ENCODE results near the gene DLX5. TPM values are rescaled to one million over a fixed set of nuclear protein-coding genes. Genes with fewer than 3 reads are reported as not detected.

Gene DLX5
- total and polyA plus RNA-seq, 5 donors from 2014 or later, result not detected

DNA sequence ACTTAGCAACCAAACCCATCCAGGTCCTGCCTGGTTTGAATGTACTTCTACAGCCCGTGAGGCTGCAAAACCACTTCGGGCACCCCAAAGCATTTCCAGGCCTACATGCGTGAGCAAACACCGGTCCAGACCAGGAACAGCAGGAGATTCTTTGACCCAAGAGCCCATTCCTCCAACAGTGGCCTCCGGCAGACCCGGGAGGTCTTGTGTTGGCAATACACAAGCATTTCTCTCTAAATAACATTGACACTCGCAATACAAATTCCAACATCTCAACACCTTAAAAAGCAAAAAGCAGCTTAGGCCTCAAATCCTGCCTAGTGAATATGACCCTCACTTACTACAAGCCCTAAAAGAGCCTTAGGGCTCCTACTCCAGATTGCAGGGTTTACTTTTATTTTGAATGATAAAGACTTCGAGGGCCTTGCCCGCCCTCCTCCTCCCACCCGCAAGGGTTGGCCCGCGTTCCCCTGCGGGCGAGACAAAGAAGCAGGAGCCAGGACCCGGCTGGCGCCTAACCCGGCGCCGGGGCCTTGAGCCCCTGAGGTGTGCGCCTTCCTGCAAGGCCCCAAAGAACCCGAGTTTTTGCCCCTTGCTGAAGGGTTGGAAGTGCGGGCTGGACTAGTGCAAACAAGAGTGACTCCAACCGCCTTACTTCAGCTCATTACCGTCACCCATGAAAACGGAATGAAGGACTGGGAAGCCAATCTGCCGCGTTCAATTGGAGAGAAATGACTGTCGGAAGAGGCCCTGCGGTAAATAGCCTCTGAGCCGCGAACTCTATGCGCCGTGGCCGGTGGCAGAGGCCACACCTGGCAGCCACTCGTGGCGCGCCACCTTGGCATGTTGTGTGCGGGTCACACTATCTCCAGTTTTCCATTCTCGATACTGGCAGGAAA, 22.7 kb downstream of the DLX5 start:
- H3K36me3 ChIP-seq (ENCODE audit: control insufficient read depth, insufficient read depth, low read length), result no peaks in the 10 kb centered on the region
- Mint-ChIP-seq H3K4me3 (no peak overlapping the region), H3K27ac (no peak overlapping the region), H3K36me3 (no peaks in the 10 kb centered on the region), H3K27me3 (peaks cover 94% of the 10 kb centered on the region), H3K4me1 (peaks cover 0 to 24% (median 10%) of the 10 kb centered on the region in 4 donors), H3K9me3 (peaks cover 0 to 9% (median 0%) of the 10 kb centered on the region in 7 donors)
- no peak for DNase-seq
- no peak for ATAC-seq (ENCODE audit: low read depth in 2 of 2)
- H3K4me1 ChIP-seq (ENCODE audit: control insufficient read depth, insufficient read depth, low read length, poor library complexity, severe bottlenecking), result peaks cover 22% of the 10 kb centered on the region
- no peak overlapping the region for H3K27ac ChIP-seq (ENCODE audit: insufficient read depth, low read length, poor library complexity, severe bottlenecking)
- H3K4me3 ChIP-seq (ENCODE audit: low read depth, low read length), result no peak overlapping the region
- no peaks in the 10 kb centered on the region for H3K9me3 ChIP-seq (ENCODE audit: control insufficient read depth in 2 of 2, low read length in 2 of 2)
- H3K27me3 ChIP-seq (ENCODE audit: control insufficient read depth, insufficient read depth, low read length), result peaks cover 42% of the 10 kb centered on the region

DNA sequence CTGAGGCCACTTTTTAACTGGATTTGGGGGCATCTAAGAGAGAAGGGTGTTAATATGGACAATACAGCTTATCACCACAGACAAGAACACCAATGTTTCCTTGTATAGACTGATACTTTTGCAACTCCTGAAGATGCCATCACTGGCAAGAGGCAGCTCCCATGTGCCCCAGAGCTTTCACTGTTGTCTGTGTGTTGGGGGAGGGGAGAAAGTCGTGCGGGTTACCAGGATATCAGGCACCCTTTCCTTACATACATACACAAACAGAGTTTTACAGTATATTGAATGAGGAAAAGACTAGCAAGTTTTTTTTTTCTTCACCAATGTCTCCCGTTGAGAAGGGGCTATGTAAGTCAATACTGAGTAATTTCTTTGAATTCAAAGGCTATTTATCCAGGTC, 23.4 kb downstream of the DLX5 start:
- ATAC-seq (ENCODE audit: low read depth in 2 of 2) (no peak), DNase-seq (no peak)
- Mint-ChIP-seq H3K4me1 (peaks cover 0 to 21% (median 11%) of the 10 kb centered on the region in 4 donors), H3K27ac (no peak overlapping the region), H3K9me3 (peaks cover 0 to 9% (median 0%) of the 10 kb centered on the region in 7 donors), H3K4me3 (no peak overlapping the region), H3K27me3 (peaks cover 96% of the 10 kb centered on the region), H3K36me3 (no peaks in the 10 kb centered on the region)
- Histone ChIP-seq H3K27me3 (ENCODE audit: control insufficient read depth, insufficient read depth, low read length) (peaks cover 47% of the 10 kb centered on the region), H3K9me3 (ENCODE audit: control insufficient read depth in 2 of 2, low read length in 2 of 2) (no peaks in the 10 kb centered on the region), H3K27ac (ENCODE audit: insufficient read depth, low read length, poor library complexity, severe bottlenecking) (no peak overlapping the region), H3K4me3 (ENCODE audit: low read depth, low read length) (no peak overlapping the region), H3K36me3 (ENCODE audit: control insufficient read depth, insufficient read depth, low read length) (no peaks in the 10 kb centered on the region), H3K4me1 (ENCODE audit: control insufficient read depth, insufficient read depth, low read length, poor library complexity, severe bottlenecking) (peaks cover 18% of the 10 kb centered on the region)

DNA sequence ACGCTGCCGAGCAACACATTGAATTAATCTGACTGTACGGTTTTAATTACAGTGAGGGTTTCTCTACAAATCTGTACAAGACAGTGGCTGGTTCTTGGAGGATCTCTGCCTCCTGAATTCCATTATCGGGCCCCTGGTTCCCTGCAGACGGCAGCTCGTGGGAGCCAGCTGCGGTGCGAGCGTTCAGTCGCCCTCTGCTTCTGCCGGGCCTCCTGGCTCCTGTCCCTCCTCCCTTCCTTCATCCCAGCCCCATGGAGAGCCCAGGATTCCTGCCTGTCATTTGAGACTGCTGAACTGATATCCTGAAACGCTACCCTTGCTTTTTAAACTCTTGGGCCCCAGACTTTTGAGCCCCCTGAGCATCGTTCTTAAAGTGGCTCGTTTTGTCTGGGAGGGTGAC, 25.9 kb downstream of the DLX5 start:
- Histone ChIP-seq H3K4me1 (ENCODE audit: control insufficient read depth, insufficient read depth, low read length, poor library complexity, severe bottlenecking) (no peaks in the 10 kb centered on the region), H3K36me3 (ENCODE audit: control insufficient read depth, insufficient read depth, low read length) (no peaks in the 10 kb centered on the region), H3K27me3 (ENCODE audit: control insufficient read depth, insufficient read depth, low read length) (peaks cover 63% of the 10 kb centered on the region), H3K4me3 (ENCODE audit: low read depth, low read length) (no peak overlapping the region), H3K27ac (ENCODE audit: insufficient read depth, low read length, poor library complexity, severe bottlenecking) (no peak overlapping the region), H3K9me3 (ENCODE audit: control insufficient read depth in 2 of 2, low read length in 2 of 2) (no peaks in the 10 kb centered on the region)
- DNase-seq (no peak), ATAC-seq (ENCODE audit: low read depth in 2 of 2) (no peak)
- H3K4me1 Mint-ChIP-seq, result peaks cover 0 to 10% (median 3%) of the 10 kb centered on the region in 4 donors
- H3K27ac Mint-ChIP-seq, result no peak overlapping the region
- H3K36me3 Mint-ChIP-seq, result no peaks in the 10 kb centered on the region
- peaks cover 97% of the 10 kb centered on the region for H3K27me3 Mint-ChIP-seq
- H3K4me3 Mint-ChIP-seq, result peak overlapping the region in 1 of 4 donors; percentile 68
- H3K9me3 Mint-ChIP-seq, result peaks cover 0 to 6% (median 0%) of the 10 kb centered on the region in 7 donors

DNA sequence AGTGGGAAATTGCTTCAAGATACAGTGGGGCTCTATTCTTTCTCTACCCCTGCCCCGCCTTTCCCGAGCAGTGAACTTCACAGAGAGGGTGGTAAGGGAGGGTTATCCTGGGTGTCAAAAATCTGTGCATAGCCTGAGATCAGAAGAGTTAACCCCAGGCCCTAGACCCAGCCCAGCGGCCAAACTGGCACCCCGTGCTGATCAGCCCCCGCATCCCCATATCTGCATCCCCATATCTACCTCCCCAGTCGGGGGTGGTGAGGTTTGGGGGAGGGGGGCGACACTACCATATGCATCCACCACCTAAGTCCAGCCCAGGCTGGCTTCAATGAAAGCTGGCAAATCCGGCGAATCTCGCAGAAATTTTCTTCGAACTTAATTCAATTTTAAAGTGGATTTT, 26.3 kb downstream of the DLX5 start:
- Histone ChIP-seq H3K36me3 (ENCODE audit: control insufficient read depth, insufficient read depth, low read length) (no peaks in the 10 kb centered on the region), H3K4me1 (ENCODE audit: control insufficient read depth, insufficient read depth, low read length, poor library complexity, severe bottlenecking) (no peaks in the 10 kb centered on the region), H3K27me3 (ENCODE audit: control insufficient read depth, insufficient read depth, low read length) (peaks cover 64% of the 10 kb centered on the region), H3K4me3 (ENCODE audit: low read depth, low read length) (no peak overlapping the region), H3K27ac (ENCODE audit: insufficient read depth, low read length, poor library complexity, severe bottlenecking) (no peak overlapping the region), H3K9me3 (ENCODE audit: control insufficient read depth in 2 of 2, low read length in 2 of 2) (no peaks in the 10 kb centered on the region)
- peaks cover 96% of the 10 kb centered on the region for H3K27me3 Mint-ChIP-seq
- no peaks in the 10 kb centered on the region for H3K36me3 Mint-ChIP-seq
- peak overlapping the region in 1 of 4 donors; percentile 38 for H3K4me3 Mint-ChIP-seq
- H3K9me3 Mint-ChIP-seq, result peaks cover 0 to 6% (median 0%) of the 10 kb centered on the region in 7 donors
- H3K4me1 Mint-ChIP-seq, result peaks cover 0 to 10% (median 3%) of the 10 kb centered on the region in 4 donors
- no peak for ATAC-seq (ENCODE audit: low read depth in 2 of 2)
- no peak for DNase-seq
- no peak overlapping the region for H3K27ac Mint-ChIP-seq

DNA sequence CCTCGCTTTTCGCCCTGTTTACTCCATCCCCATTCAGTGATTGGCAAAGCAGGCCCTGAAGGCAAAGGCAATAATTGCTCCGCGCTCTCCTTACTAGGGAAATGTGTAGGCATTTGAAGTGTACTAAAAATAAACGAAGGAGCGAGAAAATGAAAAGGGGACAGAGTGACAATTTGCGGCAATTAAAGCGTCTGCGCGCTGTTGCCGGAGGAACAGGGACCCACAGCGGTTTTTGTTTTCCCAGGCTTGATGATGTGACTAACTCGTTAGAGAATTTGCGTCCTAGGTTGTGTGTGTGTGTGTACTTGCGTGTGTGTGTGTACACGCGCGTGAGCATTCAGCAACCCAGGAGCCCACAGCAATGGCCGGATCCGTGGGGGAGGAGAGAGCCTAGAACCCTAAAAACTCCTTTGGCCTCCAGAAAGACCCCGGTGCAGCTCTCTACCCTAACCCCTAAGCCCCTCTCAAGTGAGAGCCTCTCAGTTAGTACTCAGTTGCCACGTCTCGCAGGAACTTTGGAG, 27.1 kb downstream of the DLX5 start:
- no peak overlapping the region for H3K4me3 ChIP-seq (ENCODE audit: low read depth, low read length)
- Mint-ChIP-seq H3K4me3 (peak overlapping the region in 1 of 4 donors; percentile 21), H3K9me3 (peaks cover 0 to 6% (median 0%) of the 10 kb centered on the region in 7 donors), H3K4me1 (peaks cover 0 to 14% (median under 1%) of the 10 kb centered on the region in 4 donors), H3K36me3 (no peaks in the 10 kb centered on the region), H3K27me3 (peaks cover 96% of the 10 kb centered on the region), H3K27ac (peak overlapping the region in 1 of 3 donors; percentile 71)
- H3K27me3 ChIP-seq (ENCODE audit: control insufficient read depth, insufficient read depth, low read length), result peaks cover 63% of the 10 kb centered on the region
- H3K27ac ChIP-seq (ENCODE audit: insufficient read depth, low read length, poor library complexity, severe bottlenecking), result no peak overlapping the region
- H3K4me1 ChIP-seq (ENCODE audit: control insufficient read depth, insufficient read depth, low read length, poor library complexity, severe bottlenecking), result no peaks in the 10 kb centered on the region
- ATAC-seq (ENCODE audit: low read depth in 2 of 2) (no peak), DNase-seq (no peak)
- no peaks in the 10 kb centered on the region for H3K36me3 ChIP-seq (ENCODE audit: control insufficient read depth, insufficient read depth, low read length)
- H3K9me3 ChIP-seq (ENCODE audit: control insufficient read depth in 2 of 2, low read length in 2 of 2), result peaks cover 3 to 4% of the 10 kb centered on the region in 2 experiments

DNA sequence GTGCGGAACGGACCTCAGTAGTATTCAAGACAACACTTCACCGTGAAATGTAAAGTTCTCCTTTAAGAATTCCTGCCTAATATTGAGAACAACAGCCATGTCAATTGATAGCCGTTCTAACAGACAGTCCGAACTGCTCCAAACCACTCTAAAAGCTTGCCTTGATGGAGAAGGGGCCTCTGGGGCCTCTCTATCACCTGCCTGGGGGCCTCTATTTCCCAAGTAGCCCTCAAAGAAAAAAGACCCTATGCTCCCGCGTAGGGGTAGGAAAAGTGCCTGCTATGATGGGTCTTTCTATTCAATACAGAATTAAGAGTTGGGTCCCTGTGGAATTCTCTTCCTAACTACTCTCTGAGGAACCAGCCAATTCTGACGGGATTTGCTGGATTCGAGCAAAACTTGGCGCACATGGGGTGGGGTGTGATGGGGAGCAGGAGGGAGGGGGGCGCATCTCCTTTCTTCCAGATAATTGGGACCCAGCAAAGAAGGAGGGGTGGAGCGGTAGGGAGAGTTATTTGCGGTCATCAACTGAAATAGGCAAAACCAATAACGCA, 27.6 kb downstream of the DLX5 start:
- Histone ChIP-seq H3K36me3 (ENCODE audit: control insufficient read depth, insufficient read depth, low read length) (no peaks in the 10 kb centered on the region), H3K27ac (ENCODE audit: insufficient read depth, low read length, poor library complexity, severe bottlenecking) (no peak overlapping the region), H3K4me3 (ENCODE audit: low read depth, low read length) (no peak overlapping the region), H3K27me3 (ENCODE audit: control insufficient read depth, insufficient read depth, low read length) (peaks cover 62% of the 10 kb centered on the region), H3K9me3 (ENCODE audit: control insufficient read depth in 2 of 2, low read length in 2 of 2) (peaks cover 3 to 5% of the 10 kb centered on the region in 2 experiments), H3K4me1 (ENCODE audit: control insufficient read depth, insufficient read depth, low read length, poor library complexity, severe bottlenecking) (no peaks in the 10 kb centered on the region)
- H3K4me3 Mint-ChIP-seq, result peak overlapping the region in 1 of 4 donors; percentile 21
- H3K9me3 Mint-ChIP-seq, result peaks cover 0 to 6% (median 0%) of the 10 kb centered on the region in 7 donors
- peaks cover 96% of the 10 kb centered on the region for H3K27me3 Mint-ChIP-seq
- DNase-seq, result no peak
- H3K36me3 Mint-ChIP-seq, result no peaks in the 10 kb centered on the region
- no peak overlapping the region for H3K27ac Mint-ChIP-seq
- H3K4me1 Mint-ChIP-seq, result peaks cover 0 to 15% (median under 1%) of the 10 kb centered on the region in 4 donors
- no peak for ATAC-seq (ENCODE audit: low read depth in 2 of 2)

DNA sequence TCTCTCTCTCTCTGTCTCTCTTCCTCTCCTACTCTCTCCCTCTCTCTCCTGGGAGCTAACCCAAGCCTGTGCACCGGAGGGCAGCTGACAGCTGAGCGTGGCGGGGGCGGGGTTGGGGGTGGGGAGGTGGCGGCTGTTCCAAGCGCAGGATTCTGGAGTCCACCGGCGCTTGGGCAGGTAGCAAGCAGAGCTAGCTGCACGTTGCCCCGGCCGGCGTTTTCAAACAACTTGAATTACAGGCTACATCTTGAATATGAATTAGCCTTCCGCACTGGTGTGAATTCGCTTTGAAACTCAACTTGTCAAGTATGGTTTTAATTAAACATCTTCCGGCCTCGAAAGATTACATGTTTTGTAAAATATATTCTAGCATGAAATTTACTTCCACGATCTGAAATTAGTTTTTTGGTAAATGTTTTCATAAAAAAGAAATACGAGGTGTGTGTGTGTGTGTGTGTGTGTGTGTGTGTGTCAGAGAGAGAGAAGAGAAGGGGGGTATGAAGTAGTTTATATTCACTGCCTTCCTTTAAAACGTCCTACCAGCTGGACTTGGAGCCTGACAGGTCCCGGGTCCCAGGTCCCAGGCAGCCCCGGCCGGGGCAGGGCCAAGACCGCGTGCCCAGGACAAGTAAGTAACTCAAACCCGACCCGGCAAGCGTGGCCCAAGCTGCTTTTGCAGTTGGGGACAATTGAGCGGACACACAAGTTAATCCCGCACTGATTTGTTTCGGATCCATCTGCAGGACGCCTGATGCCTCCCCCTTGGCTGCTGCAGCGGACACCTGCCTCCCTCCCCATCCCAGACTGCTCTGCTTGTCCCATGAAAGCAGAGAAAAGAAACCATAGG, 28.3 kb downstream of the DLX5 start:
- H3K9me3 ChIP-seq (ENCODE audit: control insufficient read depth in 2 of 2, low read length in 2 of 2), result peaks cover 3 to 5% of the 10 kb centered on the region in 2 experiments
- Mint-ChIP-seq H3K27me3 (peaks cover 97% of the 10 kb centered on the region), H3K4me1 (peaks cover 0 to 15% (median under 1%) of the 10 kb centered on the region in 4 donors), H3K9me3 (peaks cover 0 to 6% (median 0%) of the 10 kb centered on the region in 7 donors), H3K36me3 (no peaks in the 10 kb centered on the region), H3K4me3 (no peak overlapping the region), H3K27ac (no peak overlapping the region)
- H3K27me3 ChIP-seq (ENCODE audit: control insufficient read depth, insufficient read depth, low read length), result peaks cover 62% of the 10 kb centered on the region
- no peak overlapping the region for H3K27ac ChIP-seq (ENCODE audit: insufficient read depth, low read length, poor library complexity, severe bottlenecking)
- no peaks in the 10 kb centered on the region for H3K4me1 ChIP-seq (ENCODE audit: control insufficient read depth, insufficient read depth, low read length, poor library complexity, severe bottlenecking)
- DNase-seq, result no peak
- no peak for ATAC-seq (ENCODE audit: low read depth in 2 of 2)
- no peak overlapping the region for H3K4me3 ChIP-seq (ENCODE audit: low read depth, low read length)
- no peaks in the 10 kb centered on the region for H3K36me3 ChIP-seq (ENCODE audit: control insufficient read depth, insufficient read depth, low read length)
